GM21717 (cell line): ENCODE data around the gene POLL.
"Not testable (repeated sequence)": the region's sequence is repeated elsewhere in the genome, so short reads cannot be mapped to it uniquely, and the experiment has no call there.

Experiments
- ATAC-seq: cut with Tn5 transposase; IDR thresholded peaks from one replicate; pipeline ENCODE4 v1.9.1; 2021; ENCODE audit warnings: mild to moderate bottlenecking, moderate library complexity; ENCODE audit not compliant: unreplicated experiment

POLL gene

GRCh38 chr10:101612086-101612485 lies 24.0 kb upstream of the POLL start:
- ATAC-seq: no peak

GRCh38 chr10:101611096-101611905 lies 23.2 kb upstream of the POLL start:
- ATAC-seq: no peak

- ATAC-seq: no peak
Measured at GRCh38 chr10:101609481-101609880, 21.4 kb upstream of the POLL start.

GRCh38 chr10:101607124-101607523 lies 19.1 kb upstream of the POLL start:
- no peak for ATAC-seq

GRCh38 chr10:101602761-101603398 lies 14.8 kb upstream of the POLL start:
- ATAC-seq: no peak

GRCh38 chr10:101601541-101601940 lies 13.5 kb upstream of the POLL start:
- no peak for ATAC-seq

- ATAC-seq: no peak
Measured at GRCh38 chr10:101597091-101597900, 9.2 kb upstream of the POLL start.

- ATAC-seq: no peak
Measured at GRCh38 chr10:101595591-101596433, 7.8 kb upstream of the POLL start.

GRCh38 chr10:101593331-101593730 lies 5.3 kb upstream of the POLL start:
- not testable (repeated sequence) for ATAC-seq

GRCh38 chr10:101588879-101589278 lies 822 bp upstream of the POLL start:
- ATAC-seq: no peak

GRCh38 chr10:101585841-101586240 lies 2.2 kb downstream of the POLL start:
- no peak for ATAC-seq

- no peak for ATAC-seq
Measured at GRCh38 chr10:101580486-101581399, 7.3 kb downstream of the POLL start.

- ATAC-seq: no peak
Measured at GRCh38 chr10:101579516-101579870, 8.6 kb downstream of the POLL start.

- no peak for ATAC-seq
Measured at GRCh38 chr10:101578803-101579515, 9.1 kb downstream of the POLL start.

- no peak for ATAC-seq
Measured at GRCh38 chr10:101578192-101578591, 9.9 kb downstream of the POLL start.

- no peak for ATAC-seq
Measured at GRCh38 chr10:101577121-101577871, 10.8 kb downstream of the POLL start.

- no peak for ATAC-seq
Measured at GRCh38 chr10:101576211-101576863, 11.7 kb downstream of the POLL start.
